ENCODE results near the gene NOTCH2.
A peak's percentile ranks its signal among the peaks of the same experiment; 100 is the strongest.

NOTCH2 gene

DNA sequence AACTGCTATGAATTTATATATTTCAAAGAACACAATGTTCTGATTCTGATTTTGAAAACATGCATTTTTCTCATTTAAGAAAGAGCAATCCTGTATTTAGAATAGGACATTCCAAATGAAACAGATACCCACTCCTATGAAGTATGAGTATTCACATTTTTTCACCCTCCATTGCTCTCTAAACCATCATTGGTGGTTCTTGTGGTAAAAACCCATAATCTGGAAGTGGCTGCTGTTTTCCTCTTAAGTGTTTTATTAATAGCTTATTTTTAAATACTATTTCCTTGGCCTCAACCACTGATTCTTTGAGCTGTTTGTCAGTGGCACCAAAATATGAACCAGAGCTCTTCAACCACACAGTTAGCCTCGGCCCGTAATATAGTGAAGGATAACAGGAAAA lies 113.2 kb downstream of the NOTCH2 start:
- DNase-seq, result no peak
- intact Hi-C loops (cut with DNase I), result no loop called here

- intact Hi-C loops (cut with DNase I), result no loop called here
- DNase-seq, result no peak
Measured at GRCh38 chr1:119954476-119955422, 114.7 kb downstream of the NOTCH2 start.

- no peak for DNase-seq
- intact Hi-C loops (cut with DNase I), result no loop called here
Measured at GRCh38 chr1:119953266-119953998, 116.0 kb downstream of the NOTCH2 start.

DNA sequence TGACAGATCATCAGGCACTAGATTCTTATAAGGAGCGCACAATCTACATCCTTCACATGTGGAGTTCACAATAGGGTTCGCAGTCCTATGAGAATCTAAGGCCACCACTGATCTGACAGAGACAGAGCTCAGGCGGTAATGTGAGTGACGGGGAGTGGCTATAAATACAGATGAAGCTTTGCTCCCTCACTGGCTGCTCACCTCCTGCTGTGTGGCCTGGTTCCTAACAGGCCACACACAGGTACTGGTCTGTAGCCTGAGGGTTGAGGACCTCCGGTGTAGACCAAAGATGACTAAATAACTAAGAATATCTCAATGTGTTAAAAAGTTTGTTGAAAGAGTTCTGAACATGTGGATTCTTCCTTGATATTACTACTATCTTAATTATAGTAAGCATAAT lies 117.0 kb downstream of the NOTCH2 start:
- intact Hi-C loops (cut with DNase I), result no loop called here
- DNase-seq, result no peak

GRCh38 chr1:119948342-119949214 lies 120.9 kb downstream of the NOTCH2 start:
- DNase-seq, result peak; percentile 60 to 90 (median 83)
- intact Hi-C loops (cut with DNase I), result no loop called here

- intact Hi-C loops (cut with DNase I), result no loop called here
- DNase-seq, result no peak
Measured at GRCh38 chr1:119947468-119947867, 122.0 kb downstream of the NOTCH2 start.

- DNase-seq, result no peak
- intact Hi-C loops (cut with DNase I), result no loop called here
Measured at GRCh38 chr1:119946724-119947123, 122.7 kb downstream of the NOTCH2 start.

- no peak for DNase-seq
- intact Hi-C loops (cut with DNase I), result no loop called here
Measured at GRCh38 chr1:119943216-119943615, 126.2 kb downstream of the NOTCH2 start.

DNA sequence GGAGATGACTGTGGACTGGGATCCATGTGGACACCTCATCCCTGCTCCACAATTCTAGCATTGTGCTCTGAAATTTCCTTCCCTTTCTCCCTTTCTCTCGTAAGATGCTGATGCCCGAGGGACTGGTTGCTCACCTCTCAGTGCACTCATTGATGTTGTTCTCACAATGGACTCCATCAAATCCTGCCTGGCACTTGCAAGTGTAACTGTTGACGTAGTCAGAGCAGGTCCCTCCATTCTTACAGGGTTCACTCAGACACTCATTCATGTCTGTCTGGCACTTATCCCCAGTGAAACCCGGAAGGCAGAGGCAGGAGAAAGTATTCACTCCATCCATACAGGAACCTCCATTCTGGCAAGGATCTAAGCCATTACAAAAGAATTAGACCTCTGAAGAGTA lies 128.1 kb downstream of the NOTCH2 start:
- DNase-seq, result no peak
- intact Hi-C loops (cut with DNase I), result no loop called here

GRCh38 chr1:119940697-119941096 lies 128.8 kb downstream of the NOTCH2 start:
- DNase-seq, result no peak
- intact Hi-C loops (cut with DNase I), result no loop called here

- intact Hi-C loops (cut with DNase I), result no loop called here
- DNase-seq, result no peak
Measured at GRCh38 chr1:119937198-119937597, 132.3 kb downstream of the NOTCH2 start.

DNA sequence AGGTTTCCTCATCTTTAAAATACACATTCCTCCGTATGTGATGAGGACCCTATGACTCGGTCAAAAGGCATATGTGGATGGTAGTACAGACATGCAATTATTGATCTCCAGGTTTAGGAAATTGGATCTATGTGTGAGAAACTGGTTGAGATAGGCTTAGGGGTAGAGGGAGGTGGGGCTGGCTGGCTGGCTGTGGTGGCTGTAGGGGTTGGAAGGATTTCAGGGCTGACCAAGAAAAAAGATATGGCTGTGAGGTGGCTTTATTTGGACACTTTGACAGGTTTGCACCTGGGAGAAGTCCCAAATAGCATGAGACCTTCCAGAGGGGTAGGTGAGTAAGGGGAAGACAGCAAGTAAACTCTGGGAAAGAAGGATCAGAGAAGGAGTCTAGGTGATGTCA lies 133.5 kb downstream of the NOTCH2 start:
- no peak for DNase-seq
- intact Hi-C loops (cut with DNase I), result no loop called here

DNA sequence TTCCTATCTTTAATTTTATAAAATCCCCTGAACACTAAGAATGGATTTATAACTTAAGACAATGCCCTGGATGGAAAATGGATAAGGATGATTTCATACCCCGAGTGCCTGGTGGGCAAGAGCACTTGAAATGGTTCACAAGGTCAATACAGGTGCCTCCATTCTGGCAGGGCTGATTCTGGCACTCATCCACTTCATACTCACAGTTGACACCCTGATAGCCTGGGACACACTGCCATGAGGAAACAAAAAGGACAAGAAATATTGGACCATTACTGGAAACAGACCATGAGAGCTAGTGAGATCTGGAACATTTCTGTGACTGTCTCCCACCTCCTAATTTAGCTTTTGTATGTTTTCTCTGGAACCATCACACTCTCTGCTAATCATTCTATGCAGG lies 134.1 kb downstream of the NOTCH2 start:
- intact Hi-C loops (cut with DNase I), result no loop called here
- no peak for DNase-seq

GRCh38 chr1:119933397-119933796 lies 136.1 kb downstream of the NOTCH2 start:
- intact Hi-C loops (cut with DNase I), result no loop called here

GRCh38 chr1:119929643-119930315 lies 139.7 kb downstream of the NOTCH2 start:
- intact Hi-C loops (cut with DNase I), result no loop called here
- no peak for DNase-seq

More at GRCh38 chr1:119933397-119933796, 136.1 kb downstream of the NOTCH2 start:
- DNase-seq, result no peak

GRCh38 chr1:119926553-119926952 lies 142.9 kb downstream of the NOTCH2 start:
- intact Hi-C loops (cut with DNase I), result no loop called here
- no peak for DNase-seq

DNA sequence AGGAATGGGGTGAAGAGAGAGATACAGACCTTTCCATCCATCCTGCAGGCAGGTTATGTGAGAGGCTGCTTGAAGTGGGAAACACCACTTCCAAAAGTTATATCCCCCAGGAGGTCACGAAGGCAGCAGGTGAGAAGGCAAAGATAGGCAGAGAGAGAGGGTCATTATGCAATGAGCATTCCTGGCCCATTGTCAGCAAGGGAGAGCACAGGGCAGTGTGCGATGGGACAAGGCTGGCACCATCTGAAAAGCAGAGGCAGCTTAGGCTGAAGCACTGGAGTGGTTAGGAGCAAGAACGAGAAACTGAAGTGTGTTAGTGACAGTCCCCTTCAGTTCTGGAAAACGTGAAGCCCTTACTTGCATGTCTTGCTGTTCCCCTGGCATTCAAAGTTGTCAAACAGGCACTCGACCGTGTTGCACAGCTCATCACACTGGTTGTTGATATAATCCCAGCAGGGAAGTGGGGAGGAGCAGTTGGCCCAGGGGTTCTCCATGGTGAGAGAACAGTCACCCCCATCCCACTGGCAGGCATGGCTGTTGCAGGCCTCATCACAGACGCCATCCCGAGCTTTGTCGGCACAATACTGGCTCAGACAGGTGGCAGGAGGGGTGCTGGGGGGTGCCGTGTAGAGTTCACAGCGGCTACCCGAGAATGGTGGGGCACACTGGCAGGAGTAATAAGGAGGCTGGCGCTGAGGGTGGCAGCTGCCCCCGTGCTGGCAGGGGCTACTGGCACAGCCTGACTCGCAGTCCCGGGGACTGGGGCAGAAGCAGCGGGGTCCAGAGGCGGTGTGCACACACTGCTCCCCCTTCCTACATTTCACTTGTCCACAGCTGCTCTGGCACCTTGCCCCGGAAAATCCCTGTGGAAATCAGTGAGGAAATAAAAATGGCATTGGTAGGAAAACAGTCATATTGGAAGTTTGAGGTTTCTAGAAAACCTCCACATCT lies 144.2 kb downstream of the NOTCH2 start:
- intact Hi-C loops (cut with DNase I), result no loop called here
- DNase-seq, result peak in 1 of 42 donors; percentile 27
